ENCODE data around the gene EBF4. TPM values are rescaled to one million over a fixed set of nuclear protein-coding genes. Genes with fewer than 3 reads are reported as not detected.

EBF4 gene, protein sequence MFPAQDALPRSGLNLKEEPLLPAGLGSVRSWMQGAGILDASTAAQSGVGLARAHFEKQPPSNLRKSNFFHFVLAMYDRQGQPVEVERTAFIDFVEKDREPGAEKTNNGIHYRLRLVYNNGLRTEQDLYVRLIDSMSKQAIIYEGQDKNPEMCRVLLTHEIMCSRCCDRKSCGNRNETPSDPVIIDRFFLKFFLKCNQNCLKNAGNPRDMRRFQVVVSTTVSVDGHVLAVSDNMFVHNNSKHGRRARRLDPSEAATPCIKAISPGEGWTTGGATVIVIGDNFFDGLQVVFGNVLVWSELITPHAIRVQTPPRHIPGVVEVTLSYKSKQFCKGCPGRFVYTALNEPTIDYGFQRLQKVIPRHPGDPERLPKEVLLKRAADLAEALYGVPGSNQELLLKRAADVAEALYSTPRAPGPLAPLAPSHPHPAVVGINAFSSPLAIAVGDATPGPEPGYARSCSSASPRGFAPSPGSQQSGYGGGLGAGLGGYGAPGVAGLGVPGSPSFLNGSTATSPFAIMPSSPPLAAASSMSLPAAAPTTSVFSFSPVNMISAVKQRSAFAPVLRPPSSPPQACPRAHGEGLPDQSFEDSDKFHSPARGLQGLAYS
- polyA plus RNA-seq: 0.52 TPM in 1 of 2 replicates, not detected in the other

GRCh38 chr20:2692036-2692885 is at the start of gene EBF4:
TSS of gene EBF4 (plus strand) at chr20:2692780. CDS start at chr20:2693646, 866 bp downstream.

DNA sequence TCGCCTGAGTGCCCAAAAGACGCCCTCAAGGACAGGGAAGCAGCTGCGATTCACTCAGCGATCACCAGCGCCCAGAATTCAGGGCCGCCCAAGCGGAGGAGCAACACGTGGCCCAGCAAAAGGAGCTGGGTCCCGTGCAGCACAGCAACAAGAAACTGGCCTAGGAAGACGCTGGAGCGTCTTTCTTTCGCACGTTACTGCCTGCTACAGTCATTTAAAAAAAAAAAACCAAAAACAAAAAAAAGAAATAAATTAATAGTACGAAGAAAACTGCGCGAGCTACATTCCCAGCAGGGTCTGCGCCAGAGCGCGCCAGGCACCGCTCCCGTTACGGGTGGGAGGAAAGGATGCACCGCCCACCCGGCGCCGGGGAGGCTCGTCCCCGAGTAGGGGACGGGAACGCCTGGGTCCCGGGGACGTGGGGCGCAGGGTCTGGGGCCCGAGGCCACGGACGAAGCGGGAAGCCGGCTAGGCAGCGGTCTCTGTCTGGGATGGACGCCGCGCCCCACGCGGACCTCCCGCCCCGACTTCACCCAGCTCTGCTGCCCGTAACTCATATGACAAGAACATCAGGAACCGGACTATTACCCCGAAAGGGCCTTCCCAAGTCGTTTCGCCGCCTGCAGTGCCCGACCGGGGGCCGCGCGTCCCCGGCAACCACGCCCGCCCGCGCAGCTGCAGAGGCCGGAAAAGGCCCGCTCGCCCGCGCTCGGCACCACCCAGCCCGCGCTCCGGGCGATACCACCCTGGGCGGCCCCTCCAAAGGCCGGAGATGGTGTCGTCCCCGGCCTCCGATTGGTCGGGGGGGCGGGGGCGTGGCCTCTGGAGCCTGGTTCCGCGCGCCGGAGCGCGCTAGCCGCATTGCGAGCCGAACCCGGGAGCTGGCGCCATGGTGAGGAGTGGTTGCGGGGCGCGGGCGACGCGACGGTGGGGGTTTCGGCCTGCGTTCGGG is 40.5 kb upstream of the EBF4 start, which contains the start of gene NOP56:
NOP56 (plus strand) TSS at position 861 of the 952 bp plus-strand sequence; CDS start at position 890, 29 bp downstream.

DNA sequence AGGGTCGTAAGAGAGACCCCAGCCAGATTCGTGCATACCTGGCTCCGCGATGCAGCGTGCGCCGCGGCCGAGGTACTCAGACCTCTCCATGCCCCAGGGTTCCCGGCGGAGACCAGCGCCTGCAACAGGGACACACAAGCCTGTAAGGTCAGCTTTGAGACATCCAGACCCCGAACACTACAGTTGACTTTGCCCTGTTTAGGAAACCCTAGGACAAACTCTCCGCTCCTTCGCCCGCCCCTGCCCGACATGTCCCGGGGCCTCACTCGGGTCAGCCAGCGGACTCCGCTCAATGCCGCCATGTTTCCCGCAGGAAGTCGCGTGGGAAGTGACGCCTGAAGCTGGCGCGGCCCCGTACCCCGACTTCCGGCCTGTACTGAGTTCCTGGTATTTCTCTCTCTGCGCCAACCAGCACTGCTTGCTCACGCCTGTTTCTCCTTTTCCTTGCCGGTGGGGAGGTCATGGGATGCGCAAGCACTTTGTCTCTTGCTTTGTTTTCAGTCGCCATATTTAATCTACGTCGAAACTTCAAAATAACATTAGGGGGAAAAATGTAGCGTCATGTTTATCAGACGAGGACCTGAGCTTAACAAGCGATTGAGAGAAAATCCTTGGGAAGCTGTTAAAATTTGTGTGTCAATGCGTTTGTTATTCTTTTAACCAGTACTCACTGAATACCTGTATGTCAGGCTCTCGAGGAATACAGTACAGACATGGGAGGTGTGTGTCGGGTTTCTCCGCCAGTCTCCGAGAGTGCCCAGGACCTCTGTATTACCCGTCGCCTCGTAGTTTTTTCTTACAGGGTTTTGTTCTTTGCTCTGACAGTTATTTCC is 28.5 kb upstream of the EBF4 start, which contains the start of gene IDH3B:
IDH3B (minus strand) TSS at position 330 of the 833 bp plus-strand sequence; CDS start at position 302, 28 bp downstream.

DNA sequence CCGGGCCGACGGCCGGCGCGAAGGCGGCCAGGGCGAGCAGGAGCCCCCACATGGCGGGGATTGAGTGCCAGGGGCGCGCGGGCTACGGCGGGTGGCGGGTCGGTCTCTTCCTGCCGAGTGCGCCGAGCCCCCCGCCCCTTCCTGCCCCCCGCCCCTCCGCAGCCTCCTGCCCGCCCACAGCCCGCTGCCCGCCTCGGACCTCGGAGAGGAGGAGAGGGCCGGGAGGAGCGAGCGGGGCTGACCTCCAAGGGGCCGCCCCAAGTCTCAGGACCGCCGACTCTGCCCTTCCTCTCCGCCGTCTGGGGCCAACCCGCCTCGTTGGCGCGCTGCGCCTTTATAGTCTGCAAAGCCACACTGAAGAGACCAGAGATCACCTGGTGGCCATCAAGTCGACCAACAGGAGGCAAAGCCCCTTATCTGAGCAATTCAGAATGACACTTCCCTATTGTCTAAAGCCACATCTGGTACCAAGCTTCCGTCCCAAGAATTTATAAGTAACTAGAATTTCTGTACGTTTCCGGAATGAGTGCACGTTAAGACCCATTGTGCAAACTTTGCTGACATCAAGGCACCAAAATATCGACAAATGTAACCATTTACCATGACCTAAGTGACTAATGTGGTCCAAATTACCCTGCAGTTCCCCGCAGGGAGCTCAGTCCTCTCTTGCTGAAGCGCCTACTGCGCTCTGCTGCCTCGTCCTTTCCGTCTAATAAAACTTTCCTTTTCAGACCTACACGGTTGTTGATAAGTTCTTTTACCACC is 108.1 kb downstream of the EBF4 start, which contains the start of gene CPXM1:
CPXM1 (minus strand) TSS at position 107 of the 765 bp plus-strand sequence; CDS start at position 52, 55 bp downstream.

Other genes starting within 250 kb of the EBF4 start
- gene SNRPB, start 222.0 kb upstream of the EBF4 start, polyA plus RNA-seq: 11.5 and 11.7 TPM in 2 replicates
- 4.1 and 7.6 TPM in 2 replicates for gene ZNF343, start 183.9 kb upstream of the EBF4 start, polyA plus RNA-seq
- 0.54 TPM in 1 of 2 replicates, not detected in the other for gene TMC2, start 156.2 kb upstream of the EBF4 start, polyA plus RNA-seq
- gene NOP56, start 40.1 kb upstream of the EBF4 start, polyA plus RNA-seq: 72.1 and 100 TPM in 2 replicates
- 151 and 166 TPM in 2 replicates for gene IDH3B, start 28.6 kb upstream of the EBF4 start, polyA plus RNA-seq
- not detected in 2 replicates for gene CPXM1, start 107.8 kb downstream of the EBF4 start, polyA plus RNA-seq
- gene C20orf141, start 122.2 kb downstream of the EBF4 start, polyA plus RNA-seq: not detected in 2 replicates
- gene TMEM239, start 123.6 kb downstream of the EBF4 start, polyA plus RNA-seq: not detected in 2 replicates
- gene PCED1A, start 147.9 kb downstream of the EBF4 start, polyA plus RNA-seq: 5.4 and 8.8 TPM in 2 replicates
- gene VPS16, start 148.0 kb downstream of the EBF4 start, polyA plus RNA-seq: 18.5 and 27.7 TPM in 2 replicates
- gene PTPRA, start 180.7 kb downstream of the EBF4 start, polyA plus RNA-seq: 78.7 and 83.9 TPM in 2 replicates

Data from Purkinje cell (primary cell).